HG03432 (cell line): Measurements from ENCODE around the gene IFFO2.

Experiments used
- ATAC-seq: cut with Tn5 transposase; IDR thresholded peaks from one replicate; pipeline ENCODE4 v1.9.1; 2021; ENCODE audit warnings: mild to moderate bottlenecking, moderate library complexity; ENCODE audit not compliant: unreplicated experiment

Gene IFFO2

DNA sequence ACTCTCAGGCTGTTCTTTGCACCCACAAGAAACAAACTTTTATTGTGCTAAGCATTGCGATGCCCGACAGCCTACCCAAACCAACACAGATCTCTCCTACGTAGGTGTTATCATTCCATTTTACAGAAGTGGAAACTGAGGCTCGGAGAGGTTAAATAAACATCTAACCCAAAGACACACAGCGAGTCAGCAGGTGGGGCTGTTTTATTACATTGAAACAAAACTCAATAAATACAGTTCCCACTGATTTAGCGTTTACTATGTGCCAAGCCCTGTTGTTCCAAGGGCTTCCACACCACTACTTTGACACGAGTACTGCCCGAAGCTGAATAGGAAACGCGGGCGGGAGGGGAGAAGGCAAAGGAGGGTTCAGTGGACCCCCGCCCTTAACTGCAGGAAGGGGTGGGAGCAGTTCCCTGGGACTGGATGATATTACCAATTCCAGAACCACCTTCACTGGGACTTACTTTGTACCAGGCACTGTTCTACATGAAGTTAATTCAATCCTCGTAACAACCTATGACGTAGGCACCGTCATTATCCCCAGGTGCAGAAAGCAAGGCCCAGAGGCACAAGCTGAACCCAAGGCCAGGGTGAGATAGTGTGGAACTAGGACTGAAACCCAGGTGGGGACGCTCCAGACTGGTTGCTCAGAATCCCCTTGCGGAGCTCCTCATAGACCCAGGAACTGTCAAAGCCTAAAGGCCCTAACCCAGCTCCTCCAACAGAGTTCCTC is 34.8 kb downstream of the IFFO2 start:
- no peak for ATAC-seq

DNA sequence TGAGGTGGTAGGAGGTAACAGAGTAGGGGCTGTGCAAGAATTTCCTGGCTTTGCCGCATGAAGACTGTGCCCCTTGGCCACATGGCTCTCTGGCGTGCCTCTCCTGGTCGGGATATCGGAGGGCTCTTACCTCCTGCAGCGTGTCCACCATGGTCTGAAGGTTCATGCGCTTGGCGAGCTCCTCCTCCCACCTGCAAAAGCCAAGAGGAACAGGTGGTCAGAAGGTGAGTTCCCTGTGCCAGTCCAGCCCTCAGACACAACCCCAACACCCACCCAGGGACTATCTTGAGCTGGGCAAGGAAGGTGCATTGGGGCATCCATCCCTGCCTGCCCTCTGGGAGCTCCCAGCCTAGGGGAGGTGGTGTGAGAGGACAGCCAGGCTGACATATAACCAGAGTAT is 35.5 kb downstream of the IFFO2 start:
- ATAC-seq = no peak

DNA sequence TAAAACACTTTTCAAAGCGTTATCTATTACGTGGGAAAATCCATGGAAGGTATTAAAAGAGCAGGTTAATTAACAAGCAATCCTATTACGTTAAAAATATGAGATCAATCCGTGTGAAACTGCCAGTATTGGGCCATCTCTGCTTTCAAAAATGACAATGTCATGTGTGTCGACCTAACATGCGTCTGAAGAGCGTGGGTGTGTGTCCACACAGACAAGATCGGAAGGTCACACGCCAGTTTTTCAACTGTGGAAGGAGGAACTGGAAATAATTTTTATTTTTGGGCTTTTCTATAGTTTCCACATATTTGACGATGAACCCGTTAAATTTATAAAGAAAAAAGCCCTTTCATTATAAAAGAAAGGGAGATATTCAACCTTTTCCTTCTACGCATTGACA is 36.5 kb downstream of the IFFO2 start:
- no peak for ATAC-seq

DNA sequence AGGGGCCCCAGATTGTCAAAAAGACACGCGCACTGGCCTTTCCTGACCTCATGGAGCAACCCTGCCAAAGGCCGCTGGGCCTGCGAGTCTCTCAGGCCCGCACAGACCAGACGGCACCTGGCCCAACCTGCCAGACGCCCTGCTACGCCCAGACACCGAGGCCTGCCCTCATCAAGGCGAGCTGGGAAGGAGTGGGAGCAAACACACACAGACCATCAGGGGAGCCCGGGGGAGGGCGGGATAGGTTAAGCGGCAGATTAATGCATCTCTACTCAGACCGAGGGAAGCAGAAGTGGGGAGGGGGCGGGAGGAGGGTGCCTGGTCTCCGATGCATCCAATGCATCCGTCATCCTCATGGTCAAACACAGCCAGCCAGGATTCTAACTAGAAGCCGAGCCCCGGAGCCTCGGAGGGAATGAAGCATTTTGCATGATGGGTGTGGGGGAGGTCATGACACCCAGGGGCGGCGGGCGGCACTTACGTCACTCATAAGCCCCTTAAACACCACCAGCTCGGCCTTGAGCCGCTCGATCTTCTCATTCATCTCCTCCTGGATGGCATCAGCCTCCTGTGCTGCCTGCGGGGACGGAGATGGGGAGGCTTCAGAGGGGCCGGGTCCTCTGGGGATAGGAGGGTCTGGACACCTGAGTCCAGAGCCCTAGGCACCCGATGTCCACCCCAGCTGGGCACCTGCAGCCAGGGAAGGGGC is 37.1 kb downstream of the IFFO2 start:
- no peak for ATAC-seq

DNA sequence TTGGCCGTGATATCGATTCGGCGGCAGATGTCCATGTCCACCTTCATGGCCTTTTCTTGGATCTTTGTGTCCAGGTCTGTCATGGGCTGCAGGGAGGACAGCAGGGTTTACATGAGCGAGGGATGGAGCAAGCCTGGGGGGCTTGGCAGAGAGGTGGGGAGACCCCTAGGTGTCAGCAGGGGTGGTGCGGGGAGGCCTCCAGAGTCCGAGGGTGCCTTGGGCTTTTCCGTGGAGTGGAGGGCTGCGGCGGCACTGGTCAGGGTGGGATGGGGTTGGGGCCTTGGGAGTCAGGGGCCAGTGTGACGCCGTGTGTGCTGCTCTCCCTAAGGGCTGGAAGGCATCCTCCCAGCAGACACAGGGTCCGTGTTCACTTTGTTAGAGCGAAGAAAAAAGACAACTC is 38.1 kb downstream of the IFFO2 start:
- no peak for ATAC-seq

DNA sequence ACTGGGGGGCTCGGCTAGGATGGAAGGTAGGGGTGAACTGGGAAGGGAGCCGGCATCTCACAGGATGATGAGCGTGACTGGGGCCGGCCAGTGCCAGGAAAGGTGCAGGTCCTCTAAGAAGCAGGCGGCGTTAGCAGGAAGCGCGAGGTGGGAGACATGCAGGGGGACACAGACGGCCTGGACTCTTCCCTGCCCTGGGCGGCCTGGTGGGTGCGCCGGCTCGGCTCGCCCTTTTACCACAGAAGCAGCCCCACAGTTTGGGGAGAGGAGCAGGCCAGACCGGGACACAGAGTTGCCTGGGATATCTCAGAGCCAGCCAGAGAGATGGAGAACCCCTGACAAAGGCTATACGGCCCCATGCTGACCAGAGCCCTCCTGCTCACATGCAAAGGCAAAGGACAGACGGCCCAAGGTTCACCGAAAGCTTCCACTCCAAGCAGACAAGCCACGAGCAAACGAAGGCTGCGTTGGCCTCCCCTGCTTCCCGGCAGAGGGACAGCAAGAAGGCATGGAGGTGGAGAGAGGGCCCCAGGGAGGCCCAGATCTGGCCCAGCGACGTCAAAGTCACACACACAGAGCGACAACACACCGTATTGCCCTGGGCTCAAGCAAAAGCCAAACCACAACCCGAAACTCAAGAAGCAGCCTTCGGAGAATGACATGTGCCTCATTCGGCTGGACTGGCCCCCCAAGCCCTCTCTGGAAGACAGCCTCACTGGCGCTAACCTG is 39.2 kb downstream of the IFFO2 start:
- no peak for ATAC-seq

DNA sequence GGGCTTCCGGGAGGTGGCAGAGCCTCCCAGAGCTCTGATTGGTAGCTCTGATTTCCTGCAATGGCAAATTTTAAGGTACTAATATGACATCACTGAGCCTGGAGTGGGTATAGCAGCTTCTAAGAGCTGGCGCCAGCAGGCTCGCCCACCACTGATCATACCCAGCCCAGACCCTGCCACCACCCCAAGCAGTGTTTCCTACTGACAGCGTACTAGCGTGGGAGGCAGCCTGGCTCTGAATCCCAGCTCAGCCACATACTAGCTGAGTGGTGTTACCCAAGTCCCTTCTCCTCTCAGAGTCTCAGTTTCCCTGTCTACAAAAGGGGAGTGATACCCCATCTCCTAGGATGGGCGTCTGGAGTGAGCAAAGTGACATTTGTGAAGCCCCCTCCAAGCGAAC is 41.1 kb downstream of the IFFO2 start:
- no peak for ATAC-seq

DNA sequence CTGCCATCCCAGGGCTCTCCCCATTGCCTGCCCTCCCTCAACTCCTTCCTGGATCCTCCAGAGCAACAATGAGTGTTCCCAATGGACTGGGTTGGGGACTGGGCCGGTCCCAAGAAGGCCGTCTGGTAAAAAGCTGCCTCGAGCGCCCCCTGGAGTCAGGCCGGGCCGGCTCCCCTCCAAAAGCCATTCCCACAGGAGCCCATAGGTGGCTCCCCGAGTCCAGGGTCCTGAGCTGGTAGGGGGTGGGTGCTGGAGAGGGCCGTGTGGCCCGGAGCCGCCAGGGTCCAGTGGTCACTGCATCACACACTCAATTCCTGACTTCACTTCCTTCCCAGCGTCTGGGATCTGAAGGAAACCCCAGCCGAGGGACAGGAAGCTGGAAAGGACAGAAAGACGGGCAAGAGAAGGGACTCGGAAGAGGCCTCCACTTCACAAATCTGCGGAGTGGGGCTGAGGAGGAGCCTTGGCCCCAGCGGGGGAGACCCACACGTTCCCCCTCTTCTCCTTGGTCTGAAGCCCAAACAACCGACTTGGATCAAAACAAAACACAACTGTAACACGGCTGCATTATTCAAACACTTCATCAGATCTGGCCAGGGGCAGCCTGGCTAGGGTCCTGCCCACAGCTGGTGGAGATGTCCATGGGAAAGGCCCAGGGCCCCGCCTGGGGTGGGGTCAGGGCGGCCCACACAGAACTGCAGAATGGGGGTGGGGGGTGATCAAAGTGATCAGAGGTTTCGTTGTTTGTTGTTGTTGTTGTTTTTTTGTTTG is 43.2 kb downstream of the IFFO2 start:
- ATAC-seq = no peak

DNA sequence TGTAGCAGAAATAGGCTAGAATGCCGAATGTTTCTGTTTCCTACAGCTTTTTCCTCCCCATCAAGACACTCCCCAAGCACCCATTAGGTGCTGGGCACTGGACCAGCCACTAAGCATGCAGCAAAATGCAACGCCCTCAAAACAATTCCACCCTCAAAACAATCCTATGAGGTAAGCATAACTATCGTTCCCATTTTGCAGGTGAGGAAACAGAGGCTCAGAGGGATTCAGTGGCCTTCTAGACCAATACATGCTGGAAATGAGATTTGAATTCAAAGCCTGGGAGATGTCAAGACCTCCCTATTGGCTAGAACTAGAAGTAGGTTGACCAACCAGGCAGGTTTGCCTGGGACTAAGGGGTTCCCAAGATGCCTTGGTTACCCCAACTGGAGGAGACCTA is 43.9 kb downstream of the IFFO2 start:
- ATAC-seq = no peak

DNA sequence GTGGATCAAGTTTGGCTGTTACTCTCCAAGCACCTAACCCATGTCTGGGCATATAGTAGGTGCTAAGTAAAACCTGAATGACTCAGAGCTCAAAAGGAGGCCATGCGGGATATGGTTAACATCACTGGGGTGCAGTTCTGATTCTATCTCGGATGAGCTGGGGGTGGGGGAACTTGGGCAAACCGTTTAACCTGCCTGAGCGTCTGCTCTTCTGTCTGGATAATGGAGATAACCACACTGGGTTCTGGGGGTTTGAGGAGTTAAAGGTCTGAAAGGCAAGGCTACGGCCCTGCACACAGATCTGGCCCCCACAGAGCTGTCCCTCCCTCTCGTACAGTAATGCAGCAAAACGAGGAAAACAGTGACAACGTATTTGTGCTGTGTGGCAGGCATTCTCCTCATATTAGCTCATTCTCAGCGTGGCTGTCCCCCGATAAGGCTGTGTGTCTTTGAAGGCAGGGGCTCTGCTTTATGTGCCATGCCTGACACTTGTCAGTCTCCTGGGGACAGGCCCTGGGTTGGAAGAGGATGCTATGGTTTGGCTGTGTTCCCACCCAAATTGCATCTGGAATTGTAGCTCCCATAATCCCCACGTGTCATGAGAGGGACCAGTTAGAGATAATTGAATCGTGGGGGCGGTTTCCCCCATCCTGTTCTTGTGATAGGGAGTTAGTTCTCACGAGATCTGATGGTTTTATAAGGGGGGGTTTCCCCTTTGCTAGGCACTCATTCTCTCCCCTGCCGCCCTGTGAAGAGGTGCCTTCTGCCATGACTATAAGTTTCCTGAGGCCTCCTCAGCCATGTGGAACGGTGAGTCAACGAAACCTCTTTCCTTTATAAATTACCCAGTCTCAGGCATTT is 47.3 kb downstream of the IFFO2 start:
- no peak for ATAC-seq

DNA sequence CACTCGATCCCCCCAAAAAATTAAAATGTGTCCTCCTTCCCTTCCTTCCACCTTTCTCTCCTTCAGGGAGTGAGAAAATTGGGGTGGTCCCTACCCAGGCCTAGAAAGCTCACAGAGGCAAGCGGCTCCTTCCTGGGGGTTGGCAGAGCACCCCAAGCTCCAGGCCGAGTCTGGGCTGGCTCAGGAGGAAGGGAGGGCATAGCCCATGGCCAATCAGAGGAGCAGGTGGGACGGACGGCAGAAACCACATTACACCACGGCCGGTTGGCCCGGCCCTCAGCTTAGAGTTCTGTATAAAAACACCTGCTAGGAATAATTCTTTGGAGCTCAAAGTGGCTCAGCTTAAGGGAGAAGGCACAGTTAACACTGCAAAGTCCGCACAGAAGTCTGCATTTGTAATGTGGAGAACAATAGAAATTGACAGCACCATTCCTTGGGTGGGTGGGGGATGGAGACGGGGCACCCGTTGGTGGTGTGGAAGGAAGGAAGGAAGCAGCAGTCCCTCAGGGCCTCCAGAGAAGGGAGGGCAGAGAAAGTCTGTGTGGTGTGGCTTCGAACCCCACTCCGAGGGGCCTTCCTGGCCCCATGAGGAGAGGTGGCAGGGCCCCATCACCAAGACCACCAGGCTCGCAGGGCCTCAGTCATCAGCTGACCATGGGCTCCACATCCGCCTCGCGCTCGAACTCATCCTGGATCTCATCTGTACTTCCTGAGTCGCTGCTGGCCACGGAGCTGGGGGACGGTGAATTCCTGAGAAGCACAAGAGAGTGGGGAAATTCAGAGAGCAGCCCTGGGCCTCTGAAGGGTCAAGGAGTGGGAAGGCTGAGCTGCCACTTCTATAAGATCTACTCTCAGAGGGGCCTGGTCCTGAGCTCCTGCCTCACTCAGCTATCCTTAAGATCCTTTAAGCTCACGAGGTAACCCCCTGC is 48.3 kb downstream of the IFFO2 start:
- ATAC-seq = no peak

DNA sequence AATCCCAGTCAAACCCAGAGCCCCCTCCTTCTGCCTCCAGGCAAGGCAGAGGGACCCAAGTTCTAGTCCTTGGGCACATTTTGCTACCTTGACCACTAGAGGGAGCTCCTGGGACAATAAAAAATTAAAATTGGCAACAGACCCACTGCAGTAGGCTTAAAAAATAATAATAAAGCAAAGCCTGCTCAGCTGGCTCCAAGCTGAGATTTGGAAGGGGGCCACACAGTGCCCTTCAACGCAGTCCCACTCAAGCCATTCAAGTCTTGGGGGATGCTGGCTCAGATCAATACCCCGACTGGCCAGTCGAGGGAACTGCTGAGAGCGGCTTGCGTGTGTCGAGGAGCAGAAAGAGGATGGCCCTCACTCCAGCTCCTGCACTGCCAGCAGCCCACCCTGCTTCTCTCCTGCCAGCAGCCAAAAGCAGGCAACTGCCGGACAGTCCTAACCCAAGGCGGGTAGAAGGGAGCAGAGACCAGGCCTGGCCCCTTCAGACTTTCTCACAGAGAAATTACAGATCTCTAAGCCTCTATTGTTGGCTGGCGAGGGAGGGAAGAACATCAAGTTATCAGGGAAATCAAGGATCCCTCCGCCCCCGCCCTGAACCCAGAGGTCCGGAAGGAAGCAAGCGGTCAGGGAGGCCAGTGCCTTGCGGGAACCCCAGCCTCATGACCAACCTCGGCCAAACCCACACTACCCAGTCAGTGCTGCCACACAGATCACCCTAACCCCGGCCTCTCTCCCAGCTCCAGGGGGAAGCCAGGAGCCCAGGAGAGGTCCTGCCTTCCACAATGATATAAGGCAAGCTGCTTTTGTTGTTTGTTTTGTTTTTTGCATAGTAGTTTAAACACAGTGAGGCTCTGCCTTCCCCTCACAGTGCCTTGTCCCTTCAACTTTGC is 49.2 kb downstream of the IFFO2 start:
- ATAC-seq = no peak

DNA sequence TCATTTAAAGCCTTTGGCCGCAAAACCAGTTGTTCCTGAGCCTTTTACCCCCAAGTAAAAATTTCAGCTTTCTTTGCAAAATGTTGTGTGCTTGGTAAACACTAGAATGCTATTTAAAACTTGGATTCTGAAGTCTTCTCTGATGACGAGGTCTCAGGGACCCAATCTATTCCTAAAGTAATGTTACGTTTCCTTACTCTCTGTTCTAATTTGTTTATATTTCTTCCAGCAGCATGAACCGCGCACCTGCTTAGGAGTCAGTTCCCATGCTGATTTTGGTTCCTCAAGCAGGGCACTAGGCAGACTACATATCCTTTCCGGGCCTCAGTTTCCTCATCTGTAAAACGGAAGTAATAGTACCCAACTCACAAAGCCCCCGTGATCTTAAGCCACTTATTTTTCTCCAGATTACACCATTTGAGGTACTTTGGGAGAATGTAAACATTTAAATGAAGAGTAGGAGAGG is 53.2 kb downstream of the IFFO2 start:
- no peak for ATAC-seq

DNA sequence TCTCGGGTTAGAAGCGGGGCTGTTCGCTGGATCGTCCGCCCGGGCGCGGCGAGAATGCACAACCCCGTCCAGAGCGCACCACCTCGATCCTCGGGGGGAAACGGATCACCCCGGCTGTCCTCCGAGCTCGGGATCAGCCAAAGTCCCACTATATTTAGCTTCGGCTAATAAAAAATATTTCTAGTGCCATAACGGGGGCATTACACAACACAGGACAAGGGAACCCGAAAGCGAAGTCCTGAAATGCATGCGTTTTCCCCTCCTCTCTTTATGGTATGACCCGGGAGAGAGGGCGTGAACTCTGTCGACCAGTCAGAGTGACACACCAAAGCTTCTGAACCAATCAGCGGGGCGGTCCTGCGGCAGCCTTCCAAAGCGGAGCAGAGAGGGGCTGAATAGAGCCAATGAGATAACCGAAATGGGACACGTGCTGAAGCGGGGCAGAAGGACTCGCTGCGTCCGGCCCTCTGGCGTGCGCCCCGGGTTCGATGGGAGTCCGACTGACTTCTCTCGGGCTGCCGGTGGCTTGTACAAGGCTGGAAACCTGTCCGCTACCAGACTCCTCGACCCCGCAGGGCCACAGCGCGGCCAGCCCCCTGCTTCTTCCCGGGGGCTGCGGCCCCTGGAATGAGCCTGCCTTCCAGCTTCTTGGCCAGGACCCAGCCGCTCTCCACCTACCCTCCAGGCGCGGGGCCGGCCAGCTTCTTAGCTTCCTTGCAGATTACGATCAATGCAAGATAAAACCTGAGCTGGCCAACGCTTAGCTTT is 53.8 kb downstream of the IFFO2 start, which contains the start of gene ALDH4A1:
Gene ALDH4A1 (minus strand): TSS at position 33 of the 768 bp plus-strand sequence. CDS start 32 bp downstream, at position 1.
- ATAC-seq = peak; percentile 92

DNA sequence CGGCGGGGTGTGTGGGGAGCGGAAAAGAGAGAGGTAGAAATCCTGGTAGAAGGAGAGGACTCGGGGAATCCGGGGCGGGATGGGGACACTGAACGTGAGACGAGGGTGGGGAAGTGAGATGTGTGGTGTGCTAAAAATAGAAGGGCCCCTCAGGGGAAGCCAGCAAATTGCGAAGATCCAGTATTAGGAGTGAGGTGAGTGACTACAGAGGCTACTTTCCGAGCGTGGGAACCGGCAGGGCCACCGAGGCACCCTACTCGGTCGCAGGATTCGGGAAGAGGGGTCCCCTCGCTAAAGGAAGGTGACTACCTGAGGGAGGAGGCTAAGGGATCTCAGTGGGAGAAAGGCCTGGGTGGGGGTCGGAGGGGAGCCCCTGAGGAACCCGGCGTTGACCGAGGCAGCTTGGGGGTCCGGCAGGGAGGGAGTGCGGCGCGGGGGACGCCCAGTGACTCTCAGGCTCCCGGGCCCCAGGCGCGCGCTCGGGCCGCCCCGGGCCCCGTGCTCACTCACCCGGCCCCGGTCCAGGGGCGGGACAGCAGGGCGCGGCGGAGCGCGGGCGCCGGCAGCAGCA is 54.4 kb downstream of the IFFO2 start:
- no peak for ATAC-seq

DNA sequence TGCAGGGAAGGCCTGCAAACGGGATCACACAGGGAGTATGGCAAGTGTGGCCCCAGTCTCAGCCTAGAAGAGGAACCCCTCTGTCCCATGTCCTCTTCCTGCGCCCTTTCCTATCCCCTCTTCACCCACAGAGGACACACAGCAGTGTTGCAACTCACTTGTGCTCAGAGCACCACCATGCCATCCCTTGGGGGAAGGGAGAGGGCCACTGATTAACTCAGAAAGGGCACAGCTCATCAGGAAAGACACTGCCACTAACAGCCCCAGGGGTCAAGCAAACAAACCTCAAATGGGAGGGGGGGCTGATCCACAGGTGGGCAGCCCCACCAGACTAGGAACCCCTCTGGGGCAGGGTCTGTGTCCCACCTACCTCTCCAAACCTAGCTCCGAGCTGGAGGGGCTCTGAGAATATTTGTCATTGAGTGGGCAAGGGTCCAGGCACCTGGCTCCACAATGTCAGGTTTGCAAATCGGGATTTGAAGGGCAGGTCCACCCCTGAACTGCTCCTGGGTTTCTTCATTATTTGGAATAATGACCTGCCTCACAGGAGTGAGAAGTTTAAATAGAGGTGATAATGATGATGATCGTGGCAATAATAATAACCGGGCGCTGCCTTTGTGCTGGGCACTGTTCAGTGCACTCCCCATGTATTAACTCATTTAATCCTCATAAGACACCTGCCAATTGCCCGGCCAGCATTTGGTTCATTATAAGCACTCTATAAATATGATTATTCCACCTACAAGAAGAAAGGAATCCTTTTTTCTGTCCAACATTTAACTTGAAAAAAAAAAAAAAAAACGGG is 55.1 kb downstream of the IFFO2 start:
- ATAC-seq = no peak
